PC-3 (cell line): ENCODE results near the gene SSRP1.

ENCODE experiments used
- CTCF ChIP-seq: fragments of 300-600 bp; sonication (generic); conservative IDR thresholded peaks from 2 replicates; pipeline ENCODE4 v1.5.1; 2017; ENCODE audit warnings: antibody characterized with exemption, low read depth, mild to moderate bottlenecking, low read length
- EZH2 ChIP-seq: fragments of 300-600 bp; sonication (generic); IDR thresholded peaks from one replicate; pipeline ENCODE4 v1.6.1; 2017; ENCODE audit warnings: antibody characterized with exemption, mild to moderate bottlenecking, low read length; ENCODE audit not compliant: unreplicated experiment

- no peak for TF ChIP-seq CTCF
- no peak for TF ChIP-seq EZH2
These were observed 46.7 kb downstream of the SSRP1 start for GRCh38 chr11:57288771-57289579.
